ENCODE measurements around the gene CISH.

The CISH gene

DNA sequence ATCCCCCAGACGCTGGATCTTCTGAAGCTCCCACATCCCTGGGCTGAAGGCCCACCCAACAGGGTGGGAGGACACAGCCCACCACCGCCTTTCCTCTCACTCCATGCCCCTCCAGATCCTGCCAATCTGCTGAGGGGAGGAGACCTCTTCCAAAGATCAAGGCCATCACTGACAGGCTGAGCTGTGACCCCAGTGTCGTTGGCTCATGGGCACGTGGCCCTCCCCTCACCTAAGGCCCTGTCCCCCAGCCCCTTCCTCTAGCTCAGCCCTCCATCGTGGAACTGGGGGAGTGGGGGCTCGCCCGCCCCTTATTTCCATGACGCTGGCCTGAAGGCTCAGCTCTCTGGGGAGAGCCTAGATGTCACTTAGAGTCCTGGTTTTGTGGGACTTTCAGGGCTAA lies 54.5 kb downstream of the CISH start:
- DNase-seq (ENCODE audit: low spot score) = no peak
- H3K4me3 ChIP-seq = no peak overlapping the region
- TF ChIP-seq CTCF (IDR thresholded peaks at IDR 0.05) = no peak
- no peak overlapping the region for H3K27ac ChIP-seq

Measured in coronary artery (tissue), 2 donors.